Mesenteric fat pad (tissue), 1 donor: Measurements from ENCODE around the gene GNAL. TPM values are rescaled to one million over a fixed set of nuclear protein-coding genes. Genes with fewer than 3 reads are reported as not detected.
"Not testable (repeated sequence)": the region's sequence is repeated elsewhere in the genome, so short reads cannot be mapped to it uniquely, and the experiment has no call there.

ENCODE experiments used
- DNase-seq: peaks from one replicate; pipeline ENCODE4 v3.0.0-alpha.2; 2020; ENCODE audit warnings: low spot score
- total RNA-seq: library from RNA; stranded (reverse); fragmentation: NEBNext Ultra II Directional; extraction: Animal tissue kit (Norgen Biotek cat#: 25700); gene quantifications from one replicate; pipeline ENCODE4 v1.2.1, GENCODE V29; 2021
- donor health status: DM: yes; HTN: yes; CAD: no.

The GNAL gene
- total RNA-seq, 1 donor from 2014 or later: 7.4 TPM

- no peak for DNase-seq
These were observed 179.2 kb downstream of the GNAL start for GRCh38 chr18:11868230-11868629.

GRCh38 chr18:11871501-11871900 is 182.4 kb downstream of the GNAL start:
- no peak for DNase-seq

- peak; percentile 55 for DNase-seq
These were observed 183.5 kb downstream of the GNAL start for GRCh38 chr18:11872479-11873136.

GRCh38 chr18:11873670-11874340 is 184.7 kb downstream of the GNAL start:
- peak; percentile 76 for DNase-seq

- no peak for DNase-seq
These were observed 185.6 kb downstream of the GNAL start for GRCh38 chr18:11874676-11875075.

- no peak for DNase-seq
These were observed 188.6 kb downstream of the GNAL start for GRCh38 chr18:11877497-11878135.

GRCh38 chr18:11880586-11881304 is 191.7 kb downstream of the GNAL start:
- DNase-seq: peak; percentile 76

- no peak for DNase-seq
These were observed 193.6 kb downstream of the GNAL start for GRCh38 chr18:11882636-11883035.

- DNase-seq: no peak
These were observed 194.1 kb downstream of the GNAL start for GRCh38 chr18:11883153-11883552.

GRCh38 chr18:11884396-11885030 is 195.4 kb downstream of the GNAL start:
- DNase-seq: peak; percentile 64

- peak; percentile 73 for DNase-seq
These were observed 196.3 kb downstream of the GNAL start for GRCh38 chr18:11885278-11885947.

GRCh38 chr18:11886577-11887110 is 197.6 kb downstream of the GNAL start:
- DNase-seq: peak; percentile 55

- peak; percentile 28 for DNase-seq
These were observed 198.5 kb downstream of the GNAL start for GRCh38 chr18:11887328-11888128.

- DNase-seq: no peak
These were observed 199.7 kb downstream of the GNAL start for GRCh38 chr18:11888726-11889125.

- DNase-seq: no peak
These were observed 200.2 kb downstream of the GNAL start for GRCh38 chr18:11889284-11889683.

GRCh38 chr18:11891737-11892136 is 202.7 kb downstream of the GNAL start:
- peak; percentile 18 for DNase-seq

- not testable (repeated sequence) for DNase-seq
These were observed 203.4 kb downstream of the GNAL start for GRCh38 chr18:11892438-11892837.

- DNase-seq: no peak
These were observed 208.7 kb downstream of the GNAL start for GRCh38 chr18:11897781-11898180.

- DNase-seq: no peak
These were observed 210.0 kb downstream of the GNAL start for GRCh38 chr18:11899063-11899462.
